ENCODE measurements around the gene TRIM38.

- TF ChIP-seq, protein P1, sequence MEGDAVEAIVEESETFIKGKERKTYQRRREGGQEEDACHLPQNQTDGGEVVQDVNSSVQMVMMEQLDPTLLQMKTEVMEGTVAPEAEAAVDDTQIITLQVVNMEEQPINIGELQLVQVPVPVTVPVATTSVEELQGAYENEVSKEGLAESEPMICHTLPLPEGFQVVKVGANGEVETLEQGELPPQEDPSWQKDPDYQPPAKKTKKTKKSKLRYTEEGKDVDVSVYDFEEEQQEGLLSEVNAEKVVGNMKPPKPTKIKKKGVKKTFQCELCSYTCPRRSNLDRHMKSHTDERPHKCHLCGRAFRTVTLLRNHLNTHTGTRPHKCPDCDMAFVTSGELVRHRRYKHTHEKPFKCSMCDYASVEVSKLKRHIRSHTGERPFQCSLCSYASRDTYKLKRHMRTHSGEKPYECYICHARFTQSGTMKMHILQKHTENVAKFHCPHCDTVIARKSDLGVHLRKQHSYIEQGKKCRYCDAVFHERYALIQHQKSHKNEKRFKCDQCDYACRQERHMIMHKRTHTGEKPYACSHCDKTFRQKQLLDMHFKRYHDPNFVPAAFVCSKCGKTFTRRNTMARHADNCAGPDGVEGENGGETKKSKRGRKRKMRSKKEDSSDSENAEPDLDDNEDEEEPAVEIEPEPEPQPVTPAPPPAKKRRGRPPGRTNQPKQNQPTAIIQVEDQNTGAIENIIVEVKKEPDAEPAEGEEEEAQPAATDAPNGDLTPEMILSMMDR (IDR thresholded peaks at IDR 0.05), result no peak
- TF ChIP-seq POLR2A (IDR thresholded peaks at IDR 0.05), result no peak
Measured at GRCh38 chr6:25918083-25918683, 44.4 kb upstream of the TRIM38 start.

Measured in body of pancreas (tissue), 4 donors.